A549 (cell line): ENCODE data around the gene DLX6. TPM values are rescaled to one million over a fixed set of nuclear protein-coding genes. Genes with fewer than 3 reads are reported as not detected.

Source experiments
- ATAC-seq, 2 experiments: fragments of 200-7000 bp in 1 of 2; fragments of >200 bp in 1 of 2; cut with Nextera tagmentation in 1 of 2; cut with Tn5 transposase in 1 of 2; 3 replicates each; pipeline versions ENCODE4 v1.8.0 to v1.9.1; 2018 to 2020; ENCODE audit warnings: mild to moderate bottlenecking in 1 of 2, moderate library complexity in 1 of 2
- CTCF ChIA-PET: fragments of 300-600 bp; sonication (Branson Sonifier 250); formaldehyde crosslinking; extraction: SDS; loops from one replicate; lab custom pipeline; 2021; ENCODE audit warnings: antibody characterized with exemption, inconsistent platforms; lab: Yijun Ruan, JAX
- POLR2A ChIA-PET: fragments of 350-600 bp; formaldehyde crosslinking; extraction: SDS; loops from one replicate; lab custom pipeline; 2021; ENCODE audit warnings: antibody characterized with exemption, inconsistent platforms; lab: Yijun Ruan, JAX
- DNase-seq, 2 experiments: peaks; one replicate each; pipeline versions ENCODE4 v3.0.0 to v3.0.0-alpha.2; 2011 to 2016; ENCODE audit warnings: low read depth in 1 of 2, low spot score in 1 of 2
- FAIRE-seq: peaks from 2 replicates; lab custom pipeline; 2011; peaks lifted over from hg19 to GRCh38; lab: Jason Lieb, UNC
- H3K27ac ChIP-seq, 2 experiments: fragments of >200 bp; sonication (Bioruptor Twin); formaldehyde crosslinking; 3 replicates each; pipeline ENCODE4 v1.5.1; 2016 to 2017
- H3K4me1 ChIP-seq: fragments of >200 bp; sonication (Bioruptor Twin); formaldehyde crosslinking; 3 replicates; pipeline ENCODE4 v1.6.1; 2016
- H3K4me2 ChIP-seq: fragments of >200 bp; sonication (Bioruptor Twin); formaldehyde crosslinking; 3 replicates; pipeline ENCODE4 v1.6.1; 2016
- H3K4me3 ChIP-seq: fragments of >200 bp; sonication (Bioruptor Twin); formaldehyde crosslinking; 3 replicates; pipeline ENCODE4 v1.5.1; 2016
- H3K9me3 ChIP-seq: fragments of >200 bp; sonication (Bioruptor Twin); formaldehyde crosslinking; 3 replicates; pipeline ENCODE4 v1.6.1; 2016
- CBX2 ChIP-seq: fragments of 200-600 bp; sonication (generic); IDR thresholded peaks from 2 replicates; pipeline ENCODE4 v1.6.1; 2016; ENCODE audit warnings: low read depth, mild to moderate bottlenecking, borderline replicate concordance
- CBX8 ChIP-seq: fragments of 200-600 bp; sonication (generic); IDR thresholded peaks from 2 replicates; pipeline ENCODE4 v1.6.1; 2016
- CHD4 ChIP-seq: fragments of 200-600 bp; sonication (generic); IDR thresholded peaks from 2 replicates; pipeline ENCODE4 v1.6.1; 2016; ENCODE audit warnings: antibody characterized with exemption, mild to moderate bottlenecking, borderline replicate concordance
- EP300 ChIP-seq, 2 experiments: fragments of >200 bp; sonication (Bioruptor Twin); formaldehyde crosslinking; IDR thresholded peaks; 2 replicates in 1 of 2; 3 replicates in 1 of 2; pipeline ENCODE4 v1.6.1; 2016 to 2017
- ESRRA ChIP-seq: fragments of 150-350 bp; IDR thresholded peaks from 2 replicates; pipeline ENCODE4 v1.6.1; 2014; ENCODE audit warnings: mild to moderate bottlenecking, low read length, borderline replicate concordance
- FOSL2 ChIP-seq, 2 experiments: fragments of 450-650 bp in 1 of 2; fragments of >200 bp in 1 of 2; sonication (Bioruptor Twin) in 1 of 2; formaldehyde crosslinking; IDR thresholded peaks; 2 replicates each; pipeline versions ENCODE4 v1.5.0 to v1.6.1; 2016 to 2020; ENCODE audit warnings: mild to moderate bottlenecking in 1 of 2, moderate library complexity in 1 of 2
- GATA3 ChIP-seq: IDR thresholded peaks from 2 replicates; pipeline ENCODE4 v1.6.1; 2012; ENCODE audit warnings: borderline replicate concordance
- HMGXB4 ChIP-seq: fragments of 250-450 bp; sonication (Bioruptor Pico); IDR thresholded peaks from 2 replicates; pipeline ENCODE4 v1.5.0; 2021; ENCODE audit warnings: mild to moderate bottlenecking, moderate library complexity, borderline replicate concordance
- KDM5A ChIP-seq: fragments of 200-600 bp; sonication (generic); IDR thresholded peaks from 2 replicates; pipeline ENCODE4 v1.6.1; 2016; ENCODE audit warnings: antibody characterized with exemption, mild to moderate bottlenecking
- MAX ChIP-seq: IDR thresholded peaks from 2 replicates; pipeline ENCODE4 v1.6.1; 2012
- MYC ChIP-seq: IDR thresholded peaks from 2 replicates; pipeline ENCODE4 v1.6.1; 2012; ENCODE audit warnings: mild to moderate bottlenecking, inconsistent platforms, low read length, improper control_type of control experiment, borderline replicate concordance
- NFE2L2 ChIP-seq: fragments of 150-350 bp; conservative IDR thresholded peaks from 2 replicates; pipeline ENCODE4 v1.6.1; 2014; ENCODE audit warnings: low read length
- NPAS2 ChIP-seq: fragments of 250-450 bp; sonication (Bioruptor Pico); IDR thresholded peaks from 2 replicates; pipeline ENCODE4 v1.8.0; 2022; ENCODE audit warnings: mild to moderate bottlenecking, moderate library complexity, borderline replicate concordance
- POLR2A ChIP-seq: IDR thresholded peaks from 2 replicates; pipeline ENCODE4 v1.6.1; 2012; ENCODE audit warnings: mild to moderate bottlenecking, low read length
- RNF2 ChIP-seq: fragments of 200-600 bp; sonication (generic); IDR thresholded peaks from 2 replicates; pipeline ENCODE4 v1.6.1; 2016; ENCODE audit warnings: low read depth, mild to moderate bottlenecking, antibody characterized with exemption, moderate library complexity, borderline replicate concordance
- ZC3H11A ChIP-seq: fragments of 450-650 bp; IDR thresholded peaks from 2 replicates; pipeline ENCODE4 v1.6.1; 2014; ENCODE audit warnings: antibody characterized with exemption, mild to moderate bottlenecking
- ZFP36 ChIP-seq: fragments of 450-650 bp; IDR thresholded peaks from 2 replicates; pipeline ENCODE4 v1.6.1; 2014; ENCODE audit warnings: borderline replicate concordance; ENCODE audit not compliant: partially characterized antibody
- ZNF302 ChIP-seq: fragments of 250-450 bp; sonication (Bioruptor Pico); IDR thresholded peaks from 2 replicates; pipeline ENCODE4 v1.9.0; 2021; ENCODE audit warnings: inconsistent platforms, mild to moderate bottlenecking, moderate library complexity
- ZSCAN20 ChIP-seq: fragments of 250-450 bp; sonication (Bioruptor Pico); IDR thresholded peaks from 2 replicates; pipeline ENCODE4 v1.8.0; 2022; ENCODE audit warnings: mild to moderate bottlenecking, moderate library complexity
- WGBS: methylation state at CpG from one replicate; pipeline ENCODE4 v1.1.6; 2017; ENCODE audit errors: missing lambda C conversion rate; 5-methylcytosine and 5-hydroxymethylcytosine counted together
- polyA plus RNA-seq, 4 experiments: library from polyadenylated mRNA; depleted of rRNA in 3 of 4; stranded (reverse); fragments of >200 nt; fragmentation: RNase III in 1 of 4; extraction: RNeasy Plus Mini Kit Qiagen cat#74134 plus additional on column Dnase treatment in 1 of 4; gene quantifications; 2 replicates in 3 of 4; 3 replicates in 1 of 4; pipeline ENCODE4 v1.2.3, GENCODE V29; 2011 to 2017
- TF ChIP-seq, protein P1 (sequence below): fragments of >200 bp; sonication (Bioruptor Twin); formaldehyde crosslinking; IDR thresholded peaks from 2 replicates; pipeline ENCODE4 v1.6.1; 2016
- TF ChIP-seq, protein P2 (sequence below): fragments of >200 bp; sonication (Bioruptor Twin); formaldehyde crosslinking; IDR thresholded peaks from 3 replicates; pipeline ENCODE4 v1.5.1; 2016

The DLX6 gene
- polyA plus RNA-seq, 2 of the 4 experiments (the other 2 are of a cell fraction): not detected

- no peak overlapping the region for H3K4me3 ChIP-seq
- no peak for DNase-seq
- no peak for FAIRE-seq
- H3K27ac ChIP-seq: no peak overlapping the region
- POLR2A ChIA-PET: no interaction called here
- 41% methylated on average over 22 of the region's 22 CpGs for WGBS
- no peaks in the 10 kb centered on the region for H3K9me3 ChIP-seq
- TF ChIP-seq GATA3 (no peak), POLR2A (no peak), RNF2 (no peak), ZSCAN20 (CRISPR knock-in tag) (no peak), CBX8 (no peak), NFE2L2 (no peak), NPAS2 (CRISPR knock-in tag) (no peak), FOSL2 (IDR thresholded peaks at IDR 0.05) (no peak), FOSL2 (CRISPR knock-in tag; IDR thresholded peaks at IDR 0.05) (no peak), MYC (no peak)
- TF ChIP-seq, protein P1, sequence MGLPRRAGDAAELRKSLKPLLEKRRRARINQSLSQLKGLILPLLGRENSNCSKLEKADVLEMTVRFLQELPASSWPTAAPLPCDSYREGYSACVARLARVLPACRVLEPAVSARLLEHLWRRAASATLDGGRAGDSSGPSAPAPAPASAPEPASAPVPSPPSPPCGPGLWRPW: no peak
- TF ChIP-seq, protein P2, sequence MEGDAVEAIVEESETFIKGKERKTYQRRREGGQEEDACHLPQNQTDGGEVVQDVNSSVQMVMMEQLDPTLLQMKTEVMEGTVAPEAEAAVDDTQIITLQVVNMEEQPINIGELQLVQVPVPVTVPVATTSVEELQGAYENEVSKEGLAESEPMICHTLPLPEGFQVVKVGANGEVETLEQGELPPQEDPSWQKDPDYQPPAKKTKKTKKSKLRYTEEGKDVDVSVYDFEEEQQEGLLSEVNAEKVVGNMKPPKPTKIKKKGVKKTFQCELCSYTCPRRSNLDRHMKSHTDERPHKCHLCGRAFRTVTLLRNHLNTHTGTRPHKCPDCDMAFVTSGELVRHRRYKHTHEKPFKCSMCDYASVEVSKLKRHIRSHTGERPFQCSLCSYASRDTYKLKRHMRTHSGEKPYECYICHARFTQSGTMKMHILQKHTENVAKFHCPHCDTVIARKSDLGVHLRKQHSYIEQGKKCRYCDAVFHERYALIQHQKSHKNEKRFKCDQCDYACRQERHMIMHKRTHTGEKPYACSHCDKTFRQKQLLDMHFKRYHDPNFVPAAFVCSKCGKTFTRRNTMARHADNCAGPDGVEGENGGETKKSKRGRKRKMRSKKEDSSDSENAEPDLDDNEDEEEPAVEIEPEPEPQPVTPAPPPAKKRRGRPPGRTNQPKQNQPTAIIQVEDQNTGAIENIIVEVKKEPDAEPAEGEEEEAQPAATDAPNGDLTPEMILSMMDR: no peak
- CTCF ChIA-PET: interaction anchor here (0.7 to 1.6 kb wide), 4 partner anchors 10 to 1073 kb away, joined by 3 to 4 read pairs (median 4); no protein-coding TSS in a partner anchor
- no peak overlapping the region for H3K4me2 ChIP-seq
- ATAC-seq: no peak
- H3K4me1 ChIP-seq: no peaks in the 10 kb centered on the region
These were observed 16.0 kb upstream of the DLX6 start for GRCh38 chr7:96989241-96989858.

- POLR2A ChIA-PET: no interaction called here
- Histone ChIP-seq H3K9me3 (no peaks in the 10 kb centered on the region), H3K4me2 (no peak overlapping the region), H3K27ac (no peak overlapping the region), H3K4me1 (no peaks in the 10 kb centered on the region), H3K4me3 (no peak overlapping the region)
- no peak for DNase-seq
- ATAC-seq: no peak
- WGBS: 21% methylated on average over 8 of the region's 8 CpGs
- no peak for TF ChIP-seq KDM5A
- no peak for TF ChIP-seq ZC3H11A
- no peak for TF ChIP-seq CBX2
- no peak for TF ChIP-seq ZNF302 (CRISPR knock-in tag)
- no peak for TF ChIP-seq CHD4
- TF ChIP-seq HMGXB4 (CRISPR knock-in tag): no peak
- TF ChIP-seq GATA3: no peak
- TF ChIP-seq ZFP36: no peak
- no peak for TF ChIP-seq MAX
- TF ChIP-seq CBX8: no peak
- no peak for TF ChIP-seq ESRRA
- TF ChIP-seq EP300 (IDR thresholded peaks at IDR 0.05): no peak
- CTCF ChIA-PET: interaction anchor here (0.7 to 1.6 kb wide), 3 partner anchors 10 to 1074 kb away, joined by 3 to 4 read pairs (median 4); no protein-coding TSS in a partner anchor
- FAIRE-seq: no peak
These were observed 15.5 kb upstream of the DLX6 start for GRCh38 chr7:96989859-96990317.
